Upper lobe of left lung (tissue), 6 donors: ENCODE measurements around the gene HPCAL1. TPM values are rescaled to one million over a fixed set of nuclear protein-coding genes. Genes with fewer than 3 reads are reported as not detected.
"Not testable (repeated sequence)": the region's sequence is repeated elsewhere in the genome, so short reads cannot be mapped to it uniquely, and the experiment has no call there.

ENCODE experiments used
- ATAC-seq, 2 donors: fragments of 200-7000 bp; cut with Tn5 transposase; one replicate each; pipeline ENCODE4 v1.9.1; 2022; ENCODE audit warnings: mild to moderate bottlenecking in 2 of 2, moderate library complexity in 2 of 2; ENCODE audit not compliant: low FRiP score in 2 of 2
- DNase-seq, 2 donors: peaks; one replicate each; pipeline ENCODE4 v3.0.0-alpha.2; 2019 to 2020
- H3K27ac ChIP-seq, 4 donors: fragments of 200-600 bp; sonication (generic); one replicate each; pipeline ENCODE4 v1.5.1; 2016 to 2019
- H3K27me3 ChIP-seq, 4 donors: fragments of 200-600 bp; sonication (generic); one replicate each; pipeline ENCODE4 v1.5.1; 2017 to 2019
- H3K36me3 ChIP-seq, 4 donors: fragments of 200-600 bp; sonication (generic); one replicate each; pipeline ENCODE4 v1.5.1; 2016 to 2019
- H3K4me1 ChIP-seq, 4 donors: fragments of 200-600 bp; sonication (generic); one replicate each; pipeline ENCODE4 v1.5.1; 2018 to 2019
- H3K4me3 ChIP-seq, 4 donors: fragments of 200-600 bp; sonication (generic); one replicate each; pipeline ENCODE4 v1.5.1; 2017 to 2019; ENCODE audit warnings: mild to moderate bottlenecking in 2 of 4, moderate library complexity in 1 of 4
- H3K9me3 ChIP-seq, 4 donors: fragments of 200-600 bp; sonication (generic); one replicate each; pipeline ENCODE4 v1.5.1; 2018 to 2019
- CTCF ChIP-seq, 6 experiments: fragments of 450-650 bp in 4 of 6; fragments of 200-600 bp in 2 of 6; sonication (generic) in 2 of 6; IDR thresholded peaks; one replicate each; pipeline ENCODE4 v1.5.1; 2016 to 2019; ENCODE audit warnings: antibody characterized with exemption in 6 of 6
- EP300 ChIP-seq, 4 donors: sonication (generic); formaldehyde crosslinking; IDR thresholded peaks; one replicate each; pipeline ENCODE4 v1.5.1; 2017; ENCODE audit warnings: antibody characterized with exemption in 4 of 4, control low read depth in 2 of 4
- POLR2A ChIP-seq, 4 donors: fragments of 450-650 bp; IDR thresholded peaks; one replicate each; pipeline ENCODE4 v1.5.1; 2016 to 2017; ENCODE audit warnings: antibody characterized with exemption in 4 of 4, mild to moderate bottlenecking in 2 of 4
- POLR2AphosphoS5 ChIP-seq, 2 donors: sonication (generic); formaldehyde crosslinking; IDR thresholded peaks; one replicate each; pipeline ENCODE4 v1.5.1; 2017; ENCODE audit warnings: antibody characterized with exemption in 2 of 2
- whole genome bisulfite sequencing, 2 donors: methylation state at CpG; one replicate each; pipeline ENCODE4 v1.1.5; 2017 to 2018; 5-methylcytosine and 5-hydroxymethylcytosine counted together
- total RNA-seq, 6 donors: library from RNA; depleted of rRNA in 4 of 6; stranded (reverse); fragments of >200 nt in 4 of 6; gene quantifications; one replicate each; pipeline versions ENCODE4 v1.1.0 to v1.2.1, GENCODE V29; 2016 to 2021
- donor health status: DM: no; HTN: no; CAD: no; lungs with moderate emphysema.
- donor health status: DM: no; HTN: yes; CAD: no; lungs with severe emphysema.

The HPCAL1 gene
- total RNA-seq, 6 donors from 2014 or later, result 131 to 481 (median 261) TPM

- Histone ChIP-seq H3K27me3 (no peaks in the 10 kb centered on the region), H3K4me1 (peaks cover 14 to 29% (median 24%) of the 10 kb centered on the region in 4 donors), H3K4me3 (no peak overlapping the region), H3K9me3 (peaks cover 0 to 8% (median 0%) of the 10 kb centered on the region in 4 donors), H3K36me3 (no peaks in the 10 kb centered on the region), H3K27ac (peak overlapping the region; percentile 27 to 71 (median 64))
- TF ChIP-seq CTCF (IDR thresholded peaks at IDR 0.05) (no peak), POLR2A (IDR thresholded peaks at IDR 0.05) (no peak), POLR2AphosphoS5 (IDR thresholded peaks at IDR 0.05) (peak; percentile 29 to 53), EP300 (IDR thresholded peaks at IDR 0.05) (peak in 1 of 4 donors; percentile 63)
- WGBS, 2 donors, result 21 to 39% methylated on average over 7 of the region's 7 CpGs
- DNase-seq, result peak in 1 of 2 donors; percentile 80
- ATAC-seq, result no peak
Measured at GRCh38 chr2:10297959-10298531, 4.7 kb upstream of the HPCAL1 start.

GRCh38 chr2:10298777-10299176 is 3.9 kb upstream of the HPCAL1 start:
- not testable (repeated sequence) for H3K27me3 ChIP-seq, H3K4me3 ChIP-seq, DNase-seq, ATAC-seq, H3K36me3 ChIP-seq, H3K9me3 ChIP-seq
- peak overlapping the region in 3 of 4 donors; percentile 58 to 71 (median 71) for H3K27ac ChIP-seq
- peaks cover 14 to 31% (median 24%) of the 10 kb centered on the region in 4 donors for H3K4me1 ChIP-seq

- no peaks in the 10 kb centered on the region for H3K9me3 ChIP-seq
- no peaks in the 10 kb centered on the region for H3K36me3 ChIP-seq
- ATAC-seq, result no peak
- no peak for DNase-seq
- H3K4me1 ChIP-seq, result peaks cover 23 to 46% (median 35%) of the 10 kb centered on the region in 4 donors
- peak overlapping the region in 2 of 4 donors; percentile 7 to 91 for H3K27ac ChIP-seq
- TF ChIP-seq POLR2A (IDR thresholded peaks at IDR 0.05), result no peak
- no peak for TF ChIP-seq EP300 (IDR thresholded peaks at IDR 0.05)
- TF ChIP-seq CTCF (IDR thresholded peaks at IDR 0.05), result no peak
- TF ChIP-seq POLR2AphosphoS5 (IDR thresholded peaks at IDR 0.05), result no peak
- H3K4me3 ChIP-seq, result no peak overlapping the region
- 86 to 92% methylated on average over 3 of the region's 3 CpGs for WGBS, 2 donors
- no peaks in the 10 kb centered on the region for H3K27me3 ChIP-seq
Measured at GRCh38 chr2:10300328-10300920, 2.3 kb upstream of the HPCAL1 start.

GRCh38 chr2:10300997-10301940 is 1.4 kb upstream of the HPCAL1 start:
- Histone ChIP-seq H3K4me3 (peak overlapping the region in 1 of 4 donors; percentile 86), H3K27ac (peak overlapping the region; percentile 88 to 95 (median 90)), H3K36me3 (no peaks in the 10 kb centered on the region), H3K4me1 (peaks cover 32 to 54% (median 43%) of the 10 kb centered on the region in 4 donors), H3K9me3 (no peaks in the 10 kb centered on the region), H3K27me3 (no peaks in the 10 kb centered on the region)
- no peak for DNase-seq
- TF ChIP-seq CTCF (IDR thresholded peaks at IDR 0.05) (no peak), POLR2AphosphoS5 (IDR thresholded peaks at IDR 0.05) (no peak), POLR2A (IDR thresholded peaks at IDR 0.05) (no peak), EP300 (IDR thresholded peaks at IDR 0.05) (no peak)
- no peak for ATAC-seq
- WGBS, 2 donors, result 83 to 84% methylated on average over 20 to 22 of the region's 22 CpGs

- H3K4me1 ChIP-seq, result peaks cover 37 to 62% (median 50%) of the 10 kb centered on the region in 4 donors
- H3K27me3 ChIP-seq, result no peaks in the 10 kb centered on the region
- H3K4me3 ChIP-seq, result peak overlapping the region in 3 of 4 donors; percentile 86 to 93 (median 92)
- 17 to 54% methylated on average over 4 to 15 of the region's 29 CpGs for WGBS, 2 donors
- H3K27ac ChIP-seq, result peak overlapping the region; percentile 88 to 95 (median 90)
- TF ChIP-seq EP300 (IDR thresholded peaks at IDR 0.05) (no peak), POLR2AphosphoS5 (IDR thresholded peaks at IDR 0.05) (peak in 1 of 2 donors; percentile 13), POLR2A (IDR thresholded peaks at IDR 0.05) (no peak)
- no peak for ATAC-seq
- no peaks in the 10 kb centered on the region for H3K9me3 ChIP-seq
- H3K36me3 ChIP-seq, result no peaks in the 10 kb centered on the region
- no peak for DNase-seq
Measured at GRCh38 chr2:10301941-10302478, 694 bp upstream of the HPCAL1 start.
